Renal cortex interstitium (tissue), 11 donors: Measurements from ENCODE around the gene CYS1. TPM values are rescaled to one million over a fixed set of nuclear protein-coding genes. Genes with fewer than 3 reads are reported as not detected.

ENCODE experiments used
- DNase-seq, 11 donors: peaks; one replicate each; pipeline ENCODE4 v3.0.0-alpha.2; 2013; ENCODE audit warnings: low read depth in 9 of 11, low spot score in 4 of 11; ENCODE audit errors: extremely low read depth in 1 of 11
- polyA plus RNA-seq, 3 donors: library from polyadenylated mRNA; unstranded; fragments of 120-200 nt; gene quantifications; one replicate each; pipeline ENCODE4 v1.2.1, GENCODE V29; 2013; ENCODE audit not compliant: insufficient read length in 3 of 3

Gene CYS1
- polyA plus RNA-seq, 3 donors: 90.8 to 108 (median 103) TPM

DNA sequence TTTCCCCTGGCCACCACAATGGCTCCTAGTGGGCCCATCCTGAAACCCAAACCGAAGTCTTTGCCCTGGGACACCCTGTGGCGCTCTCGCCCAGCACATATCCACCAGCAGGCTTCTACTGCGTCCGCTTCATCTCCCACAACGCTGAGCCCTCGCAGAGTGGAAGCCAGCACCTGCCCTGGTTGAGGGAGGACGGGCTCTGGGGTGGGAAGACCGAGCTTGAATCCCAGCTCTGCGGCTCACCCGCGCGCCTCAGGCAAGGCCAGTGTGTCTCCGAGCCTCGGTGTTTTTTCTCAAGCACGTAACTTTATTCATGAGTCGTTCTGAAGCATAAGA lies 21.2 kb downstream of the CYS1 start:
- no peak for DNase-seq

DNA sequence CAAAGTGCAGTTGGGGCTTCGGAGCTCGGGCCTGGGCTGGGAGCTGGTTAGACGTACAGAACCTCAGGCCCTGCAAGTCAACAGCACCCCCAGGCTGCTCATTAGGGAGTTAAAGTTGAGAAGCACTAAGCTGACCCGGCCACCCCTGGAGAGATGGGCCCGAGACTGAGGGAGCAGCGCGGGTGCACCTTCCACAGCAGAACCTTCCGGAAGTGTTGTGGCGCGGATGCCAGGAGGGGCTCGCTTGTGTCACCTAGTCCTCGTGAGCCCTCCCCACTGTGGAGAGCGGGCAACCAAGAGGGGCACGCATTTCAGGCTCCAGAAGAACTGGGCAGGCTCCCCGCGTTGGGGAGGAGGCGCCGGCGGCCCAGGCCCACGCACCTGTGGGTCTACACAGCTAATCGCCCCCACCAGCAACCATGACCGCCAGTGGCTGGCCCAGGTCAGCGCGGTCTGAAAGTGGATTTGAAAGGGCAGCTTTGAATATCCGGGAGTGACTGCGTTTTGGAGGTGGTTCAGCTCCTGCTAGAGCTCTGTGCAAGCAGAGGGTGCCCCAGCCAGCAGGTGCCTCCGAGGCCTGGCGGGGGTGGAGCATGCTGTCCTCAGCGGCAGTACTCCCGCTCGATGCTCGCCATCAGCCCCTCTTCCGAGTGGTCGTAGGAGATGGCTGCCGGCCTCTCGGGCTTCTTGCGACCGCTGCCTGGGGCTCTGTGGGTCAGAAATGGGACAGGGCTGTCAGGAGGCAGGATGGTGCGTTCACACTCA lies 21.8 kb downstream of the CYS1 start:
- DNase-seq: no peak

DNA sequence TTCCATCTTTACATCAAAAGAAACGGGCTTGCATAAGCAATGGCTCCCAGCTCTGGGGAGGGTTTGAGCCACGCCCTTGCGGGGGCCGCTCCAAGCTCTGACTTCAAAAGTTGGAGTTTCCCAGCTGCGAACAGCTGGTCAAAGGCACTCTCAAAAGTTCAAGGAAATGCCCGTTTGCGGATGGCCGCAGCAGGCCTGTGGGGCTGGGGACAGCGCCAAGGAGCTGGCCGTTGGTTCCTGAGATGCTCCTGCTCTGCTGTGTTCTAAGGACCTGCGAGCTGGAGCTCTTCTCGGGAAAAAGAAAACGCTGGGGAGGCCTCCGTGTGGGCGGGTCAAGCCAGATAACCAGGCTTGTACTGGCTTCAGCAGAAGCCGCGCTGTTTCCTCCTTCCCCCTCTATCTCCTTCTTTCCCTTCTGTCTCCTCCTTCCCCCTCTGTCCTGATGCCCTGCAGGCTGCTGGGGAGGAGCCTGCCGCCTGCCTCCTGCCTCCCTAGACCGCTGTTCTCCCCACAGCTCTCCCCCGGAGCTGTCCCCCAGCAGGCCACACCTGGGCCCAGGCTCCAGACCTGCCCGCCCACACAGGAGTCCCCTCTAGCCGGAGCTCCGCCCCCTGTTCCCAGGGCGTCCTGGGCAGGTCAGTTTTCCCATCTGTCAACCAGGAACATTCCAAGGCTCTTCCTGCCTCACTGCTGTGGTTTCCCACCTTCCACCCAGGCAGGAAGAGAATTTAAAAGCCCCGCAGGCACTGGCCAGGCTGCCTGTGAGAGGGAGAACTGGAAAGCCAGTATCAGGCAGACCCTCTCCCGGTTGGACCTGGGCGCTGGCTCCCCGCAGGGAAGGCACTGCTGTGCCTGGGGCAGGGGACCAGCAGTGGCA lies 22.7 kb downstream of the CYS1 start:
- peak in 8 of 11 donors; percentile 63 to 87 (median 76) for DNase-seq

DNA sequence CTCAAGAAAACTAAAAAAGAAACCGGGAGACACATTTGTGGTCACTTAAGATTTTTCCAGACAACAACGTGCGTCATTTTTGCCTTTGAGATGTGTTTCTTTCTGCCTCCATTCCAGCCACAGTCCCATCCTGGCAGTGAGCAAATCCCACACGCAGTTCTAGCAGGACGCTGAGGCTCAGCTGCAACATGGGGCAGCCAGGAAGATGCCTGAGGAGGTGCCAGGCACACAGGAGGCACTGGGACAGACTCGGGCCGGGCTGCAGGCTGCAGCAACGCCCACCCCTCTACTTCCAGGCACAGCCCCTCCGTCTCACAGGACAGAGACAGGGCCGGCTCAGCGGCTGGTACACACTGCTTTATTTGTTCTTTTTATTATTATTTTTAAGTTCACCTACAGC lies 23.8 kb downstream of the CYS1 start:
- no peak for DNase-seq

DNA sequence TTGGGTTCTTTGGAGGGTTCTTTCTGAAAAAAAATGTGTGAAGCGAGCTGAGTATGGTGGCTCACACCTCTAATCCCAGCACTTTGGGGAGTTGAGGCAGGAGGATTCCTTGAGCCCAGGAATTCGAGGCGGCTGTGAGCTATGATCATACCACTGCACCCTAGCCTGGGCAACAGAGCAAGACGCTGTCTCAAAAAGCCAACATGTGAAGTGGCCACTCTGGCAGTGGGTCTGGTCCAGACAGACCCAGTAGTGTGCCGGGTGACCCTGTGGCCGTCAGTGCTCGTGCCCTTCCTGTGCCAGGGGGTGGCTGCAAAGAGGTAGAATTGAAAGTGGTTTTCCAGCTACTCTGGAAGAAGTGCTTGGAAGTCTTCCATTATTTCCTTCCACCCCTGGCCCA lies 25.2 kb downstream of the CYS1 start:
- DNase-seq: no peak

DNA sequence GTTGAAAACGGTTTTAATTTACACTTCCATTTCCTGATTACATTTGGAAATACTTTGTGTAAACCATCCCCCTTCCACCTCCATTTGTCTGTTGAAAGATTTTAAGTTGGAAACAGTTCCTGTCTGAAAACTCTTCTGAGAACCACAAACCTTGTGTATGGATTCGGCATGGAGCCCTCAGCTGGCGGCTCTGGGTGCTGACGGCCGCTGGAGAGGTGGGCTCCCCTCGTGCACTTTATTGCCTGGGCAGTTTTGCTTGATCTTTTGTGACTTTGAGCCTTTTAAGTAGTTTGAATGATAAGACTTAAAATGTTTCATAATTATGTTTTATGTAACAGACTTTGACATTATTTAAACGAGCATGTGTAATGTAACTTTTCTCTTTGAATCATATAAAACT lies 25.8 kb downstream of the CYS1 start:
- DNase-seq: no peak

DNA sequence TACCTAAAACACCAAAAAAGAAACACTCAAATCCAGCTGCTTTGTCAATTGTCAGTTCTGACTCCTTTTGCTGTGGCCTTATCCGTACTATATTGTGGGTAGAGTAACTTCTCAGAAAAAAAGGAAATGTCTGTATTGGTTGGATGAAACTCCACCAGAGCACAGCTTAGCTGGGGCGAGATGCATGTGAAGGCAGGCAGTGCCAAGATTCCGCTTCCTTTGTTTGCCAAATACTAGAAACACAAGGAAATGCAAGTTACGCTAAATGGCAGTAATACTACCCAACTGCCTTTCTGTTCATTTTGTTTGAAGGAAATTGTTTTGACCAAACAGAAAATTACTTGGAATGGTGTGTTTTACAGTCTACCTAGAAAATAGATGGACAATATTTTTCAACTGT lies 26.9 kb downstream of the CYS1 start:
- no peak for DNase-seq

DNA sequence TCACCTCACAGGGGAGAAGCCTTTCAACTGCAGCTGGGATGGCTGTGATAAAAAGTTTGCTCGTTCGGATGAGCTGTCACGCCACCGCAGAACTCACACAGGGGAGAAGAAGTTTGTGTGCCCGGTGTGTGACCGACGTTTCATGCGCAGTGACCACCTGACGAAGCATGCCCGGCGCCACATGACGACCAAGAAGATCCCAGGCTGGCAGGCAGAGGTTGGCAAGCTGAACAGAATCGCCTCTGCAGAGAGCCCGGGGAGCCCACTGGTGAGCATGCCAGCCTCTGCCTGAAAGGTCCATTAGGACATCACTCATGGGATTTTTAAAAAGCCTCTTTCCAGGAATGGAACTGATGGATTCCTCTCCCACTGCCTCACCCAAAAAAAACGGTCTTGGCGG lies 28.0 kb downstream of the CYS1 start:
- DNase-seq: no peak

DNA sequence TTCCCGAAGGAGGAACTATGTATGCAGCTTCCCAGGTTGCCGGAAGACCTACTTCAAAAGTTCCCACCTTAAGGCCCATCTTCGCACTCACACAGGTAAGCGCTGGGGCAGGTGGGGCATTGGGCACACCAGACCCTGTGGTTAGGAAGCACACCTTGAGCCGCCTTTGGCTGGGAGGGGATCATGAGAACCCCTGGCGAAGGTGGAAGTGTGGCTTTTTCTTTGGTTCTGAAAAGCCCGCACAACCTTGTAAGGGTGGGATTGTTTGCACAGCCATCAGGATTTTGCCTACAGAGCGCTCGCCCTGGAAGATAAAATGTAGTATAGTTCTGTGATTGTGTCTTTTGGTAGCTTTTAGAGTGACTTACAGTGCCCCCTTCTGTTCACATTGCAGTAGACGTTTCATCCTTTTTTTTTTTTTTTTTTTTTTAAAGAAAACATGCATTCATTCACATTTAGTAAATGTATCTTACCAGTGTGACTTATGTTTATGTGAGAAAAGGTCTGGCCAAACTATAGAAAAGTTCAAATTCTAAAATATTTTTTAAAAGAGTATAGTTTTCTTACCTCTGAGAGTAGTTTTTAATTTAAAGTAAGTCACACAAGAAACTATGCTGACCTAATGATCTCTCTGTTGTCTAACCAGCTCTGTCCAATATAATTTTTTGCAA lies 31.6 kb downstream of the CYS1 start:
- DNase-seq: peak in 6 of 11 donors; percentile 36 to 68 (median 52)

DNA sequence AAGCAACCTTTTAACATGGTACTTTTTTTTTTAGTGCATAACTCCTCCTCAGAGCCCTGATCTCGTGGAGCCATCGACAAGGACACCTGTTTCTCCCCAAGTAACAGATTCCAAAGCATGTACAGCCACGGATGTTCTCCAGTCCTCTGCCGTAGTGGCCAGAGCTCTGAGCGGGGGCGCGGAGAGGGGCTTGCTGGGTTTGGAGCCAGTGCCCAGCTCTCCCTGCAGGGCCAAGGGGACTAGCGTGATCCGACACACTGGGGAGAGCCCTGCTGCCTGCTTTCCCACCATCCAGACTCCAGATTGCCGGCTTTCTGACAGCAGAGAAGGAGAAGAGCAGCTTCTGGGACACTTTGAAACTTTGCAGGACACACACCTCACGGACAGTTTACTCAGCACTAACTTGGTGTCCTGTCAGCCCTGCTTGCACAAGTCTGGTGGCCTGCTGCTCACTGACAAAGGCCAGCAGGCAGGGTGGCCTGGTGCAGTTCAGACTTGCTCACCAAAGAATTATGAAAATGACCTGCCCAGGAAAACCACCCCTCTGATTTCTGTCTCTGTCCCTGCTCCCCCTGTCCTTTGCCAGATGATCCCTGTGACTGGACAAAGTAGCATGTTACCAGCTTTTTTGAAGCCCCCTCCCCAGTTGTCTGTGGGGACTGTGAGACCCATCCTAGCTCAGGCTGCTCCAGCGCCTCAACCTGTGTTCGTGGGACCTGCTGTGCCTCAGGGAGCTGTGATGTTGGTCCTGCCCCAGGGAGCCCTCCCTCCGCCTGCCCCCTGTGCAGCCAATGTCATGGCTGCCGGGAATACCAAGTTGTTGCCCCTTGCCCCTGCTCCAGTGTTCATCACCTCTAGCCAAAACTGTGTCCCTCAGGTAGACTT lies 32.4 kb downstream of the CYS1 start:
- no peak for DNase-seq

DNA sequence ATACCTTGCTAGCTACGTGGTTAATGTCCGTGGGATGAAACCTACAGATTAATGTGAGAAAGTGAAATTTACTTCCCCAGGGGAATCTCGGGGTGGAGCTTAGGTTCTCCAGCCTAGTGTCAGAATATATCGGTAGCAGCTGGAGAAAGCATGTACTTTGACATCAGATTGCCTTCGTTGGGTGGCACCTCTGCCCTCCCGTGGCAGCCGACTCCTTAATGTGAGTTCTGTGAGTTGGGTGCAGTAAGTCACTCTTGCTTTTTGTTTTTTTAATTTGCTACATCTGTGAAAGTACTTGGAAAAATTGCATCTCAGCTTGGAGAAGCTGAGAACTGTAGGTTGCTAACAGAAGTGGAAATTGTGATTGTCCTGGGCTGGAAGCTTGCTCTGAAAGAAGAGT lies 33.3 kb downstream of the CYS1 start:
- no peak for DNase-seq

DNA sequence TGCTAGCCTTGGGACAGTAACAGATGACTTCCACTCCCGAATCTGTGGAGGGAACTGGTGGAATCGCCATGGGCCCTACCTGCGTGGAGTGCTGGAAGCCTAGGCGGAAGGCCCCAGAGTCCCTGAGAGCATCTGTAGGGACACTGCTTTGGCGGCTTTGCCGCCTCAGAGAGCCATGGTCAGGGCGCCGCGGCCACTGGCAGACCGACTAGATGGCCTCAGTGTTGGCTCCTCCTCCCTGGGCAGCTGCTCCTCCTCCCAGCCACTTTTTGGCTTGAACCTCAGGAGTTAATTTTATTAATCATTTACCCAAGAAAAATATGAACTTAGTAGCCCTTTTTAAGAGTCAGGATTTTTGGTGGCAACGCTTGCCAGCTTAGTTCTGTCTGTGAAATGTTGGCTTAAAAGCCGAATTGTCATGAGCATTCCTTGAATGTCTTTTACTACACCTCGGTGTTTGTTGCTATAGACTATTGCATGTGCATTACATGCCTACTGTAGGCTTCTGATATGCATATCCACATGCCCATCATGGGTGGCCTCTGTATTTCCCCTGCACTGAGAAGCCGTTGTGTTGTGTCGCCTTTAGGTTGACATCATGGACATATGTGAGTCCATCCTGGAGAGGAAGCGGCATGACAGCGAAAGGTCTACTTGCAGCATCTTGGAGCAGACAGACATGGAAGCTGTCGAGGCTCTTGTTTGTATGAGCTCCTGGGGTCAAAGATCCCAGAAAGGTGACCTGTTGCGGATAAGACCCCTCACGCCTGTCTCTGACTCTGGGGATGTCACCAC lies 34.5 kb downstream of the CYS1 start:
- no peak for DNase-seq

DNA sequence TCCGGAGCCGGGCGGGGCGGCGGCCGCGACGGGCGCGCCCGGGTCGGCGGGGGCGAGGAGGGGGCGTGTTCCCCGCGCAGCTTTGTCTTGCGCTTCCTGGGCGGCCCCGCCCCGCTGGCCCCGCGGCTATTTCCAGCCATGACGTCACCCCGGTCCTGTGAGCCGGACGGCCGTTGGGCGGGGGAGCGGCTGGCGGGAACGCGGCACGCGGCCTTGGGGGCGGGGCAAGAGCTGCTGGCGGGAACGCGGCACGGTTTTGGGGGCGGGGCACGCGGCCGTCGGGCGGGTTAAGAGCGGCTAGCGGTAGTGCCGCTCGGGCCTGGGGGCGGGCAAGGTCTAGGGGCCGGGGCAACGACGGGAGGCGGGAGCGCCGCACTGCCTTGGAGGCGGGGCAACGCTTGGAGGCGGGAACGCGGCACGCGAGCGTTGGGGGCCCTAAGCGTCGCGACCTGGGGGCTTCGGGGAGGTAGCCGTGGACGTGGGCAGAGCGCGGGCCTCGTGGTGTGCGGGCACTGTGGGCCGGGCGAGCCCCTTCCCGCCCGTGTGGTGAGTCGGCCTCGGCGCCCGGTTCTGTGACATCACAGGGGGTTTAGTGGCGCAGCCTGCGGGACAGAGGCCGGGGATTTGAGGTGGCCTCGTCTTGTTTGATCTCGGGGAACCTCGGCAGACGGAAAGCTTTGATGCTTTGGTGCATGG lies 36.2 kb downstream of the CYS1 start:
- DNase-seq: peak; percentile 77 to 92 (median 89)

DNA sequence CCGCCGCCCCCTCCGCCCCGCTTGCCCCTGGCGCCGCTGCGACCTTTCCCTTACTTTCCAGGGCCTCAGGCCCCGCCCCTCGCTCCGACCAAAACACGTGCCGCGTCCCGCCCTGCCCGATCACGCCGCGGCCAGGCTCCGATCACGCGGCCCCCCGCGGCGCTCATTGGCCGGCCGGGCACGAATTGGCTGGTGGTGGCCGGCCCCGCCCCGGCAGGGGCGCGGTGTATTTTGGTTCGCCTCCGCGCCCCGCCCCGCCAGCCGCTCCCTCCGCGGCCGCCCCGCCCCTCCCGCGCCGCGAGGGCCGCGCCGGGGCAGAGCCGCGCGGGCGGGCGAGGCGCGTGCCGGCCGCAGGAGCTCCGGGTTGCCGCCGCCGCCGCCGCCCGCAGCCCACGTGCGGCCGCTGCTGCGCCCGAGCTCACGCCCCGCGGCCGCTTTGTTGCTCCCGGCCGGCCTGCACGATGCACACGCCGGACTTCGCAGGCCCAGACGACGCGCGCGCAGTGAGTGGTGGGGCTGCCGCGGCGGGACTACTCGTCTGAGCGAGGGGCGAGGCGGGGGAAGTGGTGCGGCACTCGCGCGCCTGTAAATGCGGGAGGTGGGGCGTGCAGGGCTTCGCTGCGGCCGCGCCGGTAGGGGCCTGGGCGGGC lies 36.8 kb downstream of the CYS1 start, which contains the start of gene KLF11:
Gene KLF11, plus strand, starts transcription at position 295 of the 650 bp plus-strand sequence. Its CDS starts 167 bp downstream, at position 462.
- DNase-seq: peak; percentile 75 to 92 (median 89)

DNA sequence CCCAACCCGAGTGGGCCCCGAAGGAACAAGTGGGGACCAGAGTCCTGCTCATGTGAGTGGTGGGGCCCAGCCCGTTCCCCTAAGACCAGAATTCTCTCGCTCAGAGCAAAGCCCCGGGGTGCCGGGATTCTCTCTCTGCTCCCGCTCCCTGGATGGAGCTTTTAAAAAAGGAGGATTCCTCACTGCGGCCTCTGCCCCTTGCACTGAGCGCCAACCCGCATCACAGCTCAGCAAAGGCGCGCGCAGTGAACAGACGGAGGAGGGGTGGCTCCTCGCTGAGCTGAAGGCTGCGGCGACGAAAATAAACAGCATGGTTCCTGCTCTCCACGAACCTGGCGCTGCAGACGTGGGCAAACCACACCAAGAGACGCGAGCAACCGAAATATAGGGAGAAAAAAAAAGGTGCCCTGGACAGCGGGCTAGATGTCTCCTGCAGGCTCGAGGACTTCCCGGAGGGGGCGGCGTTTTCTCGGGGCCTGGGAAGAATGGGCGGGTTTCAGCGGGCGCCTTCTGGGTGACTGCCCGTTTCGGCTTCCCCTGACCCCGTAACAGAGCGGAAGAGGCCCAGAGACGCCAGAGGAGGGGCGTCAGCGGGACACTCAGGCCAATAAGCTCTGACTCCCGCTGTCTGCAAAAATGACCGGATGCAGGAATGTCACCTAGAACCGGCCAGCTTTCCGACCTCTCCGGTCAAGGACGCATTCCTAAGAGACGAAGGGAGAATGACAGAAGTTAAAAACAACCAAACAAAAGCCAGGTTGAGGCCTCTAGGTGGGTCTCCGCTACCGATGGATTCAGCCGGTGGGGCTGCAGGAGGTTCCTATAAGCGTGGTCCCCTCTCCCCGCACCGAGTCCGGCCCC lies 37.7 kb downstream of the CYS1 start:
- DNase-seq: peak in 9 of 11 donors; percentile 66 to 80 (median 74)

DNA sequence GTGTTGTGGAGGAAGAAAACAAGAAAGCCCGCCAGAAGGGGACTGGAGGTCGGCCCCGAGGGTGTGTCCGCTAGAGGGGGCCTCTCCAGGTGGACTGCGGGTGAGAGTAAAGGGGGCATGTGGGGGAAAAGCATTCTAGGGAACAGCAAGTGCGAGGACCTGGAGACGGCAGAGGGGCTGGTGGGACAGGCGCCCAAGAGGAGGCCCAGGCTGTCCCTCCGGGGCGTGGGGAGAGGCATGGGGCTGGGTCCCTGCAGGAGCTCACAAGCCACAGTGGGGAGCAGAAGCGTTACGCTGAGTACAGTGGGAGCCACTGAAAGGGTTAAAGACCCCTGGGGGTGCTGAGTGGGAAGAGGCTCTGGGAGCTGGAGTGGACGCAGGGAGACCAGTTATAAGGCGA lies 38.5 kb downstream of the CYS1 start:
- DNase-seq: no peak
